ENCODE results near the gene CACNA1B. TPM values are rescaled to one million over a fixed set of nuclear protein-coding genes. Genes with fewer than 3 reads are reported as not detected.

CACNA1B gene
- total and polyA plus RNA-seq, 4 donors = 0.01 to 0.20 (median 0.09) TPM; not detected in 1

- no peak for TF ChIP-seq CTCF (IDR thresholded peaks at IDR 0.05; ENCODE audit: control extremely low read depth, extremely low read depth)
- peaks cover 0 to 8% (median 0%) of the 10 kb centered on the region in 5 donors for H3K4me1 ChIP-seq (ENCODE audit: control insufficient read depth in 5 of 5, insufficient read depth in 5 of 5, low read length in 5 of 5)
- WGBS, 2 donors = 77 to 79% methylated on average over 9 of the region's 9 CpGs
- DNase-seq (no peak), ATAC-seq (ENCODE audit: insufficient read depth, low FRiP score) (no peak)
- no peak overlapping the region for H3K4me3 ChIP-seq
- H3K9me3 ChIP-seq (ENCODE audit: control insufficient read depth in 4 of 4, insufficient read depth in 3 of 4, low read length in 3 of 4) = peaks cover 0 to 15% (median 0%) of the 10 kb centered on the region in 4 donors
- peaks cover 11 to 23% (median 12%) of the 10 kb centered on the region in 3 donors for H3K27me3 ChIP-seq (ENCODE audit: control insufficient read depth in 3 of 3, insufficient read depth in 3 of 3, low read length in 2 of 3)
- H3K27ac ChIP-seq (ENCODE audit: low read depth in 1 of 2, low read length in 1 of 2) = no peak overlapping the region
- no peak overlapping the region for H3K9ac ChIP-seq (ENCODE audit: insufficient read depth in 1 of 2, low read length in 2 of 2)
- H3K36me3 ChIP-seq (ENCODE audit: control insufficient read depth in 4 of 4, insufficient read depth in 4 of 4, low read length in 4 of 4) = no peaks in the 10 kb centered on the region
Measured at GRCh38 chr9:137873858-137874362, 3.7 kb upstream of the CACNA1B start.

- no peak for TF ChIP-seq CTCF (IDR thresholded peaks at IDR 0.05; ENCODE audit: control extremely low read depth, extremely low read depth)
- Histone ChIP-seq H3K9ac (ENCODE audit: insufficient read depth in 1 of 2, low read length in 2 of 2) (no peak overlapping the region), H3K36me3 (ENCODE audit: control insufficient read depth in 4 of 4, insufficient read depth in 4 of 4, low read length in 4 of 4) (no peaks in the 10 kb centered on the region), H3K4me1 (ENCODE audit: control insufficient read depth in 5 of 5, insufficient read depth in 5 of 5, low read length in 5 of 5) (peaks cover 0 to 9% (median 0%) of the 10 kb centered on the region in 5 donors), H3K9me3 (ENCODE audit: control insufficient read depth in 4 of 4, insufficient read depth in 3 of 4, low read length in 3 of 4) (peaks cover 0 to 17% (median 0%) of the 10 kb centered on the region in 4 donors), H3K27me3 (ENCODE audit: control insufficient read depth in 3 of 3, insufficient read depth in 3 of 3, low read length in 2 of 3) (peaks cover 11 to 23% (median 17%) of the 10 kb centered on the region in 3 donors), H3K4me3 (no peak overlapping the region), H3K27ac (ENCODE audit: low read depth in 1 of 2, low read length in 1 of 2) (no peak overlapping the region)
- DNase-seq = no peak
- WGBS, 2 donors = 78 to 80% methylated on average over 14 of the region's 14 CpGs
- no peak for ATAC-seq (ENCODE audit: insufficient read depth, low FRiP score)
Measured at GRCh38 chr9:137875354-137875753, 2.2 kb upstream of the CACNA1B start.

GRCh38 chr9:137875846-137876245, 1.7 kb upstream of the CACNA1B start:
- Histone ChIP-seq H3K9ac (ENCODE audit: insufficient read depth in 1 of 2, low read length in 2 of 2) (no peak overlapping the region), H3K9me3 (ENCODE audit: control insufficient read depth in 4 of 4, insufficient read depth in 3 of 4, low read length in 3 of 4) (peaks cover 0 to 17% (median 0%) of the 10 kb centered on the region in 4 donors), H3K27ac (ENCODE audit: low read depth in 1 of 2, low read length in 1 of 2) (no peak overlapping the region), H3K27me3 (ENCODE audit: control insufficient read depth in 3 of 3, insufficient read depth in 3 of 3, low read length in 2 of 3) (peaks cover 11 to 23% (median 17%) of the 10 kb centered on the region in 3 donors), H3K4me1 (ENCODE audit: control insufficient read depth in 5 of 5, insufficient read depth in 5 of 5, low read length in 5 of 5) (peaks cover 0 to 9% (median 0%) of the 10 kb centered on the region in 5 donors), H3K4me3 (no peak overlapping the region), H3K36me3 (ENCODE audit: control insufficient read depth in 4 of 4, insufficient read depth in 4 of 4, low read length in 4 of 4) (no peaks in the 10 kb centered on the region)
- DNase-seq (no peak), ATAC-seq (ENCODE audit: insufficient read depth, low FRiP score) (no peak)
- WGBS, 2 donors = 79 to 90% methylated on average over 10 of the region's 10 CpGs
- no peak for TF ChIP-seq CTCF (IDR thresholded peaks at IDR 0.05; ENCODE audit: control extremely low read depth, extremely low read depth)

- 79 to 90% methylated on average over 8 of the region's 8 CpGs for WGBS, 2 donors
- Histone ChIP-seq H3K4me1 (ENCODE audit: control insufficient read depth in 5 of 5, insufficient read depth in 5 of 5, low read length in 5 of 5) (peaks cover 0 to 9% (median 0%) of the 10 kb centered on the region in 5 donors), H3K36me3 (ENCODE audit: control insufficient read depth in 4 of 4, insufficient read depth in 4 of 4, low read length in 4 of 4) (no peaks in the 10 kb centered on the region), H3K27me3 (ENCODE audit: control insufficient read depth in 3 of 3, insufficient read depth in 3 of 3, low read length in 2 of 3) (peaks cover 11 to 23% (median 17%) of the 10 kb centered on the region in 3 donors), H3K27ac (ENCODE audit: low read depth in 1 of 2, low read length in 1 of 2) (no peak overlapping the region), H3K4me3 (no peak overlapping the region), H3K9me3 (ENCODE audit: control insufficient read depth in 4 of 4, insufficient read depth in 3 of 4, low read length in 3 of 4) (peaks cover 0 to 17% (median 0%) of the 10 kb centered on the region in 4 donors), H3K9ac (ENCODE audit: insufficient read depth in 1 of 2, low read length in 2 of 2) (no peak overlapping the region)
- TF ChIP-seq CTCF (IDR thresholded peaks at IDR 0.05; ENCODE audit: control extremely low read depth, extremely low read depth) = no peak
- no peak for ATAC-seq (ENCODE audit: insufficient read depth, low FRiP score)
- no peak for DNase-seq
Measured at GRCh38 chr9:137876269-137876668, 1.3 kb upstream of the CACNA1B start.

Measured in lung (tissue), 12 donors.